ENCODE measurements around the gene PEX16. TPM values are rescaled to one million over a fixed set of nuclear protein-coding genes. Genes with fewer than 3 reads are reported as not detected.

PEX16 gene
- total RNA-seq, 1 experiment from 2014 or later: 35.8 TPM

DNA sequence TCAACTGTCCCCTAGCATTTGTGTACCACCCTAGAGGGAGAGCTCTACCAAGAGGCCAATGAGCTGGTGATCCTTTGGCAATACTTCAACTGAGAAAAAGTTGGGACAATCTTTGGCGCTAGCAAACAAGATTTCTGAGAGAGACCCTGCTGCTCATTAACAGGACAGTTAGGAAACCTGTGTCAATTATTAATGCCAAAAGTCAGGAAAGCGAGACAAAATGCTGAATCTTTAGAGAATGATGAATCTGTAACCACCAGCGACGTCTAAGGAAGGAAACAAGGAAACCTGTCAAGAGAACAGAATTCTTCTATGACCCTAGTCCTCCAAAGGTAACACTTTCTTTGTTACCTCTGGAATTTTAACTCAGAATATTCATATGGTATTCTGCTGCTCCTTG is 24.7 kb upstream of the PEX16 start:
- H2AFZ ChIP-seq: no peak overlapping the region
- H3K4me2 ChIP-seq: no peak overlapping the region
- TF ChIP-seq, protein P1, sequence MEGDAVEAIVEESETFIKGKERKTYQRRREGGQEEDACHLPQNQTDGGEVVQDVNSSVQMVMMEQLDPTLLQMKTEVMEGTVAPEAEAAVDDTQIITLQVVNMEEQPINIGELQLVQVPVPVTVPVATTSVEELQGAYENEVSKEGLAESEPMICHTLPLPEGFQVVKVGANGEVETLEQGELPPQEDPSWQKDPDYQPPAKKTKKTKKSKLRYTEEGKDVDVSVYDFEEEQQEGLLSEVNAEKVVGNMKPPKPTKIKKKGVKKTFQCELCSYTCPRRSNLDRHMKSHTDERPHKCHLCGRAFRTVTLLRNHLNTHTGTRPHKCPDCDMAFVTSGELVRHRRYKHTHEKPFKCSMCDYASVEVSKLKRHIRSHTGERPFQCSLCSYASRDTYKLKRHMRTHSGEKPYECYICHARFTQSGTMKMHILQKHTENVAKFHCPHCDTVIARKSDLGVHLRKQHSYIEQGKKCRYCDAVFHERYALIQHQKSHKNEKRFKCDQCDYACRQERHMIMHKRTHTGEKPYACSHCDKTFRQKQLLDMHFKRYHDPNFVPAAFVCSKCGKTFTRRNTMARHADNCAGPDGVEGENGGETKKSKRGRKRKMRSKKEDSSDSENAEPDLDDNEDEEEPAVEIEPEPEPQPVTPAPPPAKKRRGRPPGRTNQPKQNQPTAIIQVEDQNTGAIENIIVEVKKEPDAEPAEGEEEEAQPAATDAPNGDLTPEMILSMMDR (conservative IDR thresholded peaks at IDR 0.05): no peak
- no peak for TF ChIP-seq EZH2 (IDR thresholded peaks at IDR 0.05; ENCODE audit: low read depth)
- H3K9me2 ChIP-seq (ENCODE audit: insufficient read depth): no peaks in the 10 kb centered on the region
- BruUV-seq (replicated peaks): no TSS peak
- no peaks in the 10 kb centered on the region for H3K36me3 ChIP-seq (ENCODE audit: low read depth)
- no peaks in the 10 kb centered on the region for H3K79me2 ChIP-seq (ENCODE audit: low read depth)
- H3K4me3 ChIP-seq: no peak overlapping the region
- intact Hi-C loops (cut with micrococcal nuclease; ENCODE audit: unreplicated experiment): no loop called here
- CTCF ChIA-PET: no interaction called here
- POLR2A ChIA-PET (ENCODE audit: unreplicated experiment): no interaction called here
- no peaks in the 10 kb centered on the region for H3K4me1 ChIP-seq (replicated peaks; ENCODE audit: insufficient read depth)
- H3K27me3 ChIP-seq (ENCODE audit: insufficient read depth, low read depth): no peaks in the 10 kb centered on the region
- no peak for DNase-seq
- no peaks in the 10 kb centered on the region for H3F3A ChIP-seq (ENCODE audit: insufficient read depth, low read depth)
- no peaks in the 10 kb centered on the region; the same call in 1 of the 2 replicates for H4K20me1 ChIP-seq (ENCODE audit: insufficient read depth)
- no peak overlapping the region for H3K27ac ChIP-seq
- no peaks in the 10 kb centered on the region for H3K9me3 ChIP-seq (ENCODE audit: insufficient read depth, low read depth)

DNA sequence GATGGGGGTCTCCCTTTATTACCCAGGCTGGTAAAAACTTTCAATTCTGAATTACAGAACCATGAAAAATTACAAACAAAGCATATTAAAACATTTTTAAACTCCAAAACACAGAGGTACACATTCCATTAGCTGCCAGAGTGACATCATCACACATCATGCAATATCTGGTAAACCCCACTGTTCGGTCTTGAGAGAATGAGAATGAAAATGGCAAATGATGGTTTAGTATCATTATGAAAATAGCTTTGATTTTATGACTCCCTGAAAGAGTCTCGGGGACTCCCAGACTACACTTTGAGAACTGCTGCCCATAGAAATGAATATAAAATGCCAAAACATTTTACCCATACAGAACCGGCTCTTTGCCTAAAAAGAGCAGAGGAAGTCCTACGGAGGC is 23.6 kb upstream of the PEX16 start:
- Histone ChIP-seq H3F3A (ENCODE audit: insufficient read depth, low read depth) (no peaks in the 10 kb centered on the region), H3K9me3 (ENCODE audit: insufficient read depth, low read depth) (no peaks in the 10 kb centered on the region), H3K9me2 (ENCODE audit: insufficient read depth) (no peaks in the 10 kb centered on the region), H3K4me2 (no peak overlapping the region), H2AFZ (no peak overlapping the region), H3K36me3 (ENCODE audit: low read depth) (0 out of 2 replicates have a peak, but pooled peaks cover 3% of the 10 kb centered on the region), H4K20me1 (ENCODE audit: insufficient read depth) (no peaks in the 10 kb centered on the region; the same call in 1 of the 2 replicates), H3K4me1 (replicated peaks; ENCODE audit: insufficient read depth) (no peaks in the 10 kb centered on the region), H3K4me3 (no peak overlapping the region), H3K27me3 (ENCODE audit: insufficient read depth, low read depth) (no peaks in the 10 kb centered on the region), H3K27ac (no peak overlapping the region), H3K79me2 (ENCODE audit: low read depth) (no peaks in the 10 kb centered on the region)
- TF ChIP-seq EZH2 (IDR thresholded peaks at IDR 0.05; ENCODE audit: low read depth): no peak
- TF ChIP-seq, protein P1 (conservative IDR thresholded peaks at IDR 0.05): no peak
- ChIA-PET POLR2A (ENCODE audit: unreplicated experiment) (no interaction called here), CTCF (interaction anchor here (0.6 kb wide), 1 partner anchor 20 kb away, joined by 4 read pairs; no protein-coding TSS in a partner anchor)
- intact Hi-C loops (cut with micrococcal nuclease; ENCODE audit: unreplicated experiment): no loop called here
- no TSS peak for BruUV-seq (replicated peaks)
- no peak for DNase-seq

DNA sequence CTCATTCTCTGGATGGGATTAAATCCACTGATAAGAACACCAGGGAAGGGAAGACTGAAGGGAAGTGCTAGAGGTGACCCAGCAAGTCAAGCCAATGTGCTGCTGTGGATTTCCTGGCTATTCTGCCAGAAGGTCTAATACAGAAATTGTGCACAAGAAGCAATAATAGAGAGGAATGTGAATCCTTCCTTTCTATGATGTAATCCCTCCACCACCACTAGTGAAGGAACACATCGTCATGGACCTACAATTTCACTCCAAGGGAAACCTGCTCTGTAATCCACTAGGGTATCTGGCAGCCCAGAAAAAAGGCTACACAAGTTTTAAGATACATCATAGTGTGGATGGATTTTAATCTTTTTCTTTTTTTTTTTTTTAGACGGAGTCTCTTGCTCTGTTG is 22.2 kb upstream of the PEX16 start:
- DNase-seq: no peak
- H3K9me2 ChIP-seq (ENCODE audit: insufficient read depth): no peaks in the 10 kb centered on the region
- H4K20me1 ChIP-seq (ENCODE audit: insufficient read depth): no peaks in the 10 kb centered on the region; the same call in 1 of the 2 replicates
- H2AFZ ChIP-seq: no peak overlapping the region
- H3K36me3 ChIP-seq (ENCODE audit: low read depth): 0 out of 2 replicates have a peak, but pooled peaks cover 3% of the 10 kb centered on the region
- POLR2A ChIA-PET (ENCODE audit: unreplicated experiment): interaction anchor here (0.5 kb wide), 1 partner anchor 320 kb away, joined by 4 read pairs; no protein-coding TSS in a partner anchor
- no peaks in the 10 kb centered on the region for H3K4me1 ChIP-seq (replicated peaks; ENCODE audit: insufficient read depth)
- H3K27me3 ChIP-seq (ENCODE audit: insufficient read depth, low read depth): no peaks in the 10 kb centered on the region
- H3K4me2 ChIP-seq: no peak overlapping the region
- intact Hi-C loops (cut with micrococcal nuclease; ENCODE audit: unreplicated experiment): no loop called here
- no peaks in the 10 kb centered on the region for H3K79me2 ChIP-seq (ENCODE audit: low read depth)
- TF ChIP-seq, protein P1 (conservative IDR thresholded peaks at IDR 0.05): no peak
- TF ChIP-seq EZH2 (IDR thresholded peaks at IDR 0.05; ENCODE audit: low read depth): no peak
- CTCF ChIA-PET: no interaction called here
- H3F3A ChIP-seq (ENCODE audit: insufficient read depth, low read depth): no peaks in the 10 kb centered on the region
- no peaks in the 10 kb centered on the region for H3K9me3 ChIP-seq (ENCODE audit: insufficient read depth, low read depth)
- no peak overlapping the region for H3K27ac ChIP-seq
- H3K4me3 ChIP-seq: no peak overlapping the region
- no TSS peak for BruUV-seq (replicated peaks)

All from PC-9 (cell line).